ENCODE results near the gene PTX4. TPM values are rescaled to one million over a fixed set of nuclear protein-coding genes. Genes with fewer than 3 reads are reported as not detected.

The PTX4 gene
- polyA plus RNA-seq, 1 donor (not counting 4 experiments of a cell fraction or from before 2014, with no cell fraction given) = not detected

DNA sequence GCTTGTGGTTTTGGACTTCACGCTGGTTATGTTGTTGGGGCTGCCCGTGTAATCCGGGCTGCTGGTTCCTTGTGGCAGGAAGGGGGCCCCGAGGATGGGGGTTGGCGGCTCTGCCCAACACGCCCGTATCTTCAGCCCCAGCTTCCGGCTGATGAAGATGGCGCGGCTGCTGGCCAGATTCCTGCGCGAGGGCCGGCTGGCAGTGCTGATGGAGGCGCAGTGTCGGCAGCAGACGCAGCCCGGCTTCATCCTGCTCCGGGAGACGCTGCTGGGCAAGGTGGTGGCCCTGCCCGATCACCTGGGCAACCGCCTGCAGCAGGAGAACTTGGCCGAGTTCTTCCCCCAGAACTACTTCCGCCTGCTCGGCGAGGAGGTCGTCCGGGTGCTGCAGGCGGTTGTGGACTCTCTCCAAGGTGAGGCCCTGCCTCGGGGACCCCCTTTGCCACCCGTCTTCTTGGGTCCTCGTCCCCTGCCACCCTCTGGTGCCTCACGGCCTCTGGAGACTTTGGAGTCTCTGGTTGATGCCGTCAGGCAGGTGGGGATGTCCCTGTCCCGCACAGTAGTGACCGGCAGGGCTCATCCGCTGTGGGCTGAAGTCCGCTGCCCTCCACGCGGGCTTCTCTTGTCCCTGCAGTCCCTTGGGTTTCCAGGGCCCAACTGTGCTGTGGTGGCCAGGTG is 6.6 kb upstream of the PTX4 start:
- dilution Hi-C loops (cut with MboI; ENCODE audit: extremely low pct_ligation_motif_present, low sequenced_read_pairs) = no loop called here
- Histone ChIP-seq H3K9ac (ENCODE audit: control insufficient read depth, extremely low read depth, insufficient read depth, low read length) (no peak overlapping the region), H3K36me3 (ENCODE audit: control insufficient read depth in 2 of 2, extremely low read depth in 1 of 2, insufficient read depth in 2 of 2, low read length in 2 of 2) (peaks cover 4% of the 10 kb centered on the region in 2 experiments), H3K9me3 (ENCODE audit: control insufficient read depth, low read depth, low read length) (no peaks in the 10 kb centered on the region), H3K79me2 (ENCODE audit: control insufficient read depth, insufficient read depth, low read length) (peaks cover 30% of the 10 kb centered on the region), H3K27me3 (ENCODE audit: control insufficient read depth, extremely low read depth, insufficient read depth, low read length) (no peaks in the 10 kb centered on the region), H3K27ac (ENCODE audit: control insufficient read depth, insufficient read depth, low read length) (no peak overlapping the region), H2AFZ (ENCODE audit: control insufficient read depth, low read length) (no peak overlapping the region), H4K20me1 (ENCODE audit: control insufficient read depth, extremely low read depth, insufficient read depth, low read length) (no peaks in the 10 kb centered on the region), H3K4me3 (ENCODE audit: control insufficient read depth in 2 of 3, extremely low read depth in 1 of 3, insufficient read depth in 2 of 3, low read depth in 1 of 3, low read length in 3 of 3) (no peak overlapping the region), H3K4me2 (ENCODE audit: control insufficient read depth, extremely low read depth, insufficient read depth, low read depth, low read length) (no peak overlapping the region), H3K9me1 (ENCODE audit: control insufficient read depth, extremely low read depth, insufficient read depth, low read length) (no peaks in the 10 kb centered on the region), H3K4me1 (ENCODE audit: control insufficient read depth, extremely low read depth, insufficient read depth, low read length) (peaks cover 19% of the 10 kb centered on the region)
- no peak for TF ChIP-seq EZH2 (IDR thresholded peaks at IDR 0.05; ENCODE audit: low read length)
- TF ChIP-seq, protein P1, sequence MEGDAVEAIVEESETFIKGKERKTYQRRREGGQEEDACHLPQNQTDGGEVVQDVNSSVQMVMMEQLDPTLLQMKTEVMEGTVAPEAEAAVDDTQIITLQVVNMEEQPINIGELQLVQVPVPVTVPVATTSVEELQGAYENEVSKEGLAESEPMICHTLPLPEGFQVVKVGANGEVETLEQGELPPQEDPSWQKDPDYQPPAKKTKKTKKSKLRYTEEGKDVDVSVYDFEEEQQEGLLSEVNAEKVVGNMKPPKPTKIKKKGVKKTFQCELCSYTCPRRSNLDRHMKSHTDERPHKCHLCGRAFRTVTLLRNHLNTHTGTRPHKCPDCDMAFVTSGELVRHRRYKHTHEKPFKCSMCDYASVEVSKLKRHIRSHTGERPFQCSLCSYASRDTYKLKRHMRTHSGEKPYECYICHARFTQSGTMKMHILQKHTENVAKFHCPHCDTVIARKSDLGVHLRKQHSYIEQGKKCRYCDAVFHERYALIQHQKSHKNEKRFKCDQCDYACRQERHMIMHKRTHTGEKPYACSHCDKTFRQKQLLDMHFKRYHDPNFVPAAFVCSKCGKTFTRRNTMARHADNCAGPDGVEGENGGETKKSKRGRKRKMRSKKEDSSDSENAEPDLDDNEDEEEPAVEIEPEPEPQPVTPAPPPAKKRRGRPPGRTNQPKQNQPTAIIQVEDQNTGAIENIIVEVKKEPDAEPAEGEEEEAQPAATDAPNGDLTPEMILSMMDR (optimal IDR thresholded peaks at IDR 0.05 in 1 of 3, IDR thresholded peaks at IDR 0.05 in 1 of 3, conservative IDR thresholded peaks at IDR 0.05 in 1 of 3; ENCODE audit: extremely low read depth in 1 of 3, insufficient read depth in 2 of 3, low read length in 3 of 3) = no peak
- DNase-seq (ENCODE audit: low read depth, low spot score) = no peak
- FAIRE-seq = no peak

DNA sequence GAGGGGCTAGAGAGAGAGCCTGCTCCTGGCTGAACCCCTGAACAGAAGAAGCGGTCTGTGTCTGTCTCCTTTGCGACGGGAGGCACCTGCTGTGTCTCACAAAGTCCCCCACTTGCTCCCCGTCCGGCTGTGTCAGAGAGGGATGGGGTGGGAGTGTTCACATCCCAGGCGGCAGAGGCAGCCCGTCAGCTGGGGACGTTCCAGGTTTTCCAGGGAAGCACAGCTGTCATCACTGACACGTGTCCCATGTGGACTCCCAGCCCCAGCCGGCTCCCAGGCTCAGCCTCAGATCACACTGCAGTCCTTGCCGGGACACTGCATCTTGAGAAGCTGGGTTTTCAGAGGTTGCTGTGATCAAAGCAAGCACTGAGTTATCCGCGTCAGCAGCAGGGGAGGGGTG is 6.0 kb upstream of the PTX4 start:
- no peak for DNase-seq (ENCODE audit: low read depth, low spot score)
- no peak for FAIRE-seq
- Histone ChIP-seq H4K20me1 (ENCODE audit: control insufficient read depth, extremely low read depth, insufficient read depth, low read length) (no peaks in the 10 kb centered on the region), H3K9me1 (ENCODE audit: control insufficient read depth, extremely low read depth, insufficient read depth, low read length) (no peaks in the 10 kb centered on the region), H3K4me2 (ENCODE audit: control insufficient read depth, extremely low read depth, insufficient read depth, low read depth, low read length) (no peak overlapping the region), H2AFZ (ENCODE audit: control insufficient read depth, low read length) (no peak overlapping the region), H3K9ac (ENCODE audit: control insufficient read depth, extremely low read depth, insufficient read depth, low read length) (no peak overlapping the region), H3K4me3 (ENCODE audit: control insufficient read depth in 2 of 3, extremely low read depth in 1 of 3, insufficient read depth in 2 of 3, low read depth in 1 of 3, low read length in 3 of 3) (no peak overlapping the region), H3K4me1 (ENCODE audit: control insufficient read depth, extremely low read depth, insufficient read depth, low read length) (peaks cover 19% of the 10 kb centered on the region), H3K36me3 (ENCODE audit: control insufficient read depth in 2 of 2, extremely low read depth in 1 of 2, insufficient read depth in 2 of 2, low read length in 2 of 2) (peaks cover 4% of the 10 kb centered on the region in 2 experiments), H3K79me2 (ENCODE audit: control insufficient read depth, insufficient read depth, low read length) (peaks cover 30% of the 10 kb centered on the region), H3K9me3 (ENCODE audit: control insufficient read depth, low read depth, low read length) (no peaks in the 10 kb centered on the region), H3K27me3 (ENCODE audit: control insufficient read depth, extremely low read depth, insufficient read depth, low read length) (no peaks in the 10 kb centered on the region), H3K27ac (ENCODE audit: control insufficient read depth, insufficient read depth, low read length) (no peak overlapping the region)
- no peak for TF ChIP-seq EZH2 (IDR thresholded peaks at IDR 0.05; ENCODE audit: low read length)
- TF ChIP-seq, protein P1 (optimal IDR thresholded peaks at IDR 0.05 in 1 of 3, IDR thresholded peaks at IDR 0.05 in 1 of 3, conservative IDR thresholded peaks at IDR 0.05 in 1 of 3; ENCODE audit: extremely low read depth in 1 of 3, insufficient read depth in 2 of 3, low read length in 3 of 3) = no peak
- dilution Hi-C loops (cut with MboI; ENCODE audit: extremely low pct_ligation_motif_present, low sequenced_read_pairs) = no loop called here

Measured in keratinocyte (primary cell).